HEK293T (cell line): ENCODE measurements around the gene F2.

Experiments used
- BHLHE40 ChIP-seq: fragments of 450-650 bp; IDR thresholded peaks from 2 replicates; pipeline ENCODE4 v1.6.1; 2016; ENCODE audit warnings: mild to moderate bottlenecking, moderate library complexity, borderline replicate concordance
- LEF1 ChIP-seq: fragments of 450-650 bp; IDR thresholded peaks from 2 replicates; pipeline ENCODE4 v1.6.1; 2017; ENCODE audit warnings: mild to moderate bottlenecking, borderline replicate concordance

GRCh38 chr11:46679241-46680163 is 39.5 kb upstream of the F2 start:
- TF ChIP-seq LEF1 (no peak), BHLHE40 (no peak)
